Peyer's patch (tissue), 4 donors: ENCODE results near the gene REV3L.

Experiments
- CTCF ChIP-seq, 6 experiments: fragments of 450-650 bp in 4 of 6; fragments of 200-600 bp in 2 of 6; sonication (generic) in 1 of 6; IDR thresholded peaks; one replicate each; pipeline ENCODE4 v1.5.1; 2017 to 2019; ENCODE audit warnings: antibody characterized with exemption in 6 of 6, mild to moderate bottlenecking in 3 of 6, moderate library complexity in 1 of 6
- POLR2A ChIP-seq, 2 donors: fragments of 450-650 bp; IDR thresholded peaks; one replicate each; pipeline ENCODE4 v1.5.1; 2017; ENCODE audit warnings: antibody characterized with exemption in 2 of 2, mild to moderate bottlenecking in 2 of 2, moderate library complexity in 2 of 2

GRCh38 chr6:111469543-111469942, 13.5 kb downstream of the REV3L start:
- no peak for TF ChIP-seq CTCF (IDR thresholded peaks at IDR 0.05)
- TF ChIP-seq POLR2A (IDR thresholded peaks at IDR 0.05), result no peak
